Stimulated activated CD4-positive, alpha-beta T cell treated with anti-CD3 and anti-CD28 coated beads, Interleukin-15, amount 100 ng/mL, for 48 hours (primary cell): ENCODE results near the gene ACO1.
A peak's percentile ranks its signal among the peaks of the same experiment; 100 is the strongest.

Experiments
- DNase-seq, 2 donors: peaks; one replicate each; pipeline ENCODE4 v3.0.0-alpha.2; 2020; ENCODE audit warnings: low read depth in 2 of 2

ACO1 gene

GRCh38 chr9:32419921-32420320 lies 35.5 kb downstream of the ACO1 start:
- DNase-seq: no peak

GRCh38 chr9:32422237-32422806 lies 37.9 kb downstream of the ACO1 start:
- no peak for DNase-seq

- no peak for DNase-seq
Observed at GRCh38 chr9:32423371-32423770, 38.9 kb downstream of the ACO1 start.

GRCh38 chr9:32424616-32425015 lies 40.2 kb downstream of the ACO1 start:
- DNase-seq: no peak

- no peak for DNase-seq
Observed at GRCh38 chr9:32426278-32426939, 42.0 kb downstream of the ACO1 start.

GRCh38 chr9:32427111-32427873 lies 42.8 kb downstream of the ACO1 start:
- no peak for DNase-seq

- DNase-seq: no peak
Observed at GRCh38 chr9:32430720-32431119, 46.3 kb downstream of the ACO1 start.

GRCh38 chr9:32431196-32431595 lies 46.8 kb downstream of the ACO1 start:
- no peak for DNase-seq

GRCh38 chr9:32431940-32432555 lies 47.6 kb downstream of the ACO1 start:
- peak in 1 of 2 donors; percentile 11 for DNase-seq

GRCh38 chr9:32434892-32435291 lies 50.4 kb downstream of the ACO1 start:
- DNase-seq: no peak

- no peak for DNase-seq
Observed at GRCh38 chr9:32441678-32442077, 57.2 kb downstream of the ACO1 start.

GRCh38 chr9:32442433-32442832 lies 58.0 kb downstream of the ACO1 start:
- no peak for DNase-seq

- DNase-seq: no peak
Observed at GRCh38 chr9:32449969-32450368, 65.5 kb downstream of the ACO1 start.

GRCh38 chr9:32454280-32454679 lies 69.8 kb downstream of the ACO1 start:
- no peak for DNase-seq

- DNase-seq: no peak
Observed at GRCh38 chr9:32455738-32456137, 71.3 kb downstream of the ACO1 start.

- DNase-seq: no peak
Observed at GRCh38 chr9:32456564-32456963, 72.1 kb downstream of the ACO1 start.

- DNase-seq: no peak
Observed at GRCh38 chr9:32463500-32464293, 79.3 kb downstream of the ACO1 start.

GRCh38 chr9:32468740-32469139 lies 84.3 kb downstream of the ACO1 start:
- no peak for DNase-seq

GRCh38 chr9:32472344-32472743 lies 87.9 kb downstream of the ACO1 start:
- no peak for DNase-seq

GRCh38 chr9:32483343-32483742 lies 98.9 kb downstream of the ACO1 start:
- DNase-seq: no peak

- DNase-seq: no peak
Observed at GRCh38 chr9:32486839-32487562, 102.6 kb downstream of the ACO1 start.
